BE2C (cell line): ENCODE data around the gene RASGRF1.

ENCODE experiments used
- DNase-seq: peaks from one replicate; pipeline ENCODE4 v3.0.0-alpha.2; 2020
- H3K27me3 ChIP-seq: fragments of 250-450 bp; sonication (Bioruptor Pico); 2 replicates; pipeline ENCODE4 v1.5.1; 2020; ENCODE audit warnings: mild to moderate bottlenecking
- H3K36me3 ChIP-seq: fragments of 250-450 bp; sonication (Bioruptor Pico); 2 replicates; pipeline ENCODE4 v1.5.1; 2020; ENCODE audit warnings: mild to moderate bottlenecking
- H3K4me1 ChIP-seq: fragments of 250-450 bp; sonication (Bioruptor Pico); 2 replicates; pipeline ENCODE4 v1.5.1; 2020
- H3K4me3 ChIP-seq: 2 replicates; pipeline ENCODE4 v1.5.1; 2011; ENCODE audit warnings: low read depth, low read length
- H3K9me3 ChIP-seq: fragments of 250-450 bp; sonication (Bioruptor Pico); 2 replicates; pipeline ENCODE4 v1.5.1; 2020
- TF ChIP-seq, protein P1 (sequence below): IDR thresholded peaks from 2 replicates; pipeline ENCODE4 v1.5.1; 2012; ENCODE audit warnings: mild to moderate bottlenecking, low read depth, low read length

RASGRF1 gene

DNA sequence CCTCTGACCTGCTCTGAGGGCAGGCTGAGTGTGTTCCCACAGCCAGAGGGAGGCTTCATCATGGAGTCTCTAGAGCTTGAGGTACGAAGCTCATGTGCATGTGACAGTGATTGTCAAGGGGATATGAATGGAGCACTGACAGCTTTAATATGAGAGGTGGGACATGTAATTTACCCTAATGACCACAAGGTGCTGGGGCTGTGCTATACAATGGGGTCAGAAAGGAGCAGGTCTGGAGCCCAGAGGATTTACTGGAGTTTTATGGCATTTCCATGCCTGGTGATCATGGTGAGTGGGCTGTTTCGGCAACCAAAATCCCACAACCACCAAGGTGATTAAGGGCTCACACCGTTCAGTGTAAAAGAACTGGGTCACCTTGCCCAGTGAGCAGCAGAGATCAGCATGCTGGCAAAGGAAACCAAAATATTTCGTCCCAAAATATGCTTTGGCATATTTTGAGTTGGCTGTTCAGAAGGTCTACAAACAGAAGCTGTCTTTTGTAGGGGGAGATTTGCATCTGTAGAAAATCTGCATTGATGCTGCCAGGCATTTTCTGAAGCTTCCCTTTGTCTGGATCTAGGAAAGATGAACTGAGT is 40.1 kb upstream of the RASGRF1 start:
- peak; percentile 14 for DNase-seq
- no peaks in the 10 kb centered on the region for H3K27me3 ChIP-seq

DNA sequence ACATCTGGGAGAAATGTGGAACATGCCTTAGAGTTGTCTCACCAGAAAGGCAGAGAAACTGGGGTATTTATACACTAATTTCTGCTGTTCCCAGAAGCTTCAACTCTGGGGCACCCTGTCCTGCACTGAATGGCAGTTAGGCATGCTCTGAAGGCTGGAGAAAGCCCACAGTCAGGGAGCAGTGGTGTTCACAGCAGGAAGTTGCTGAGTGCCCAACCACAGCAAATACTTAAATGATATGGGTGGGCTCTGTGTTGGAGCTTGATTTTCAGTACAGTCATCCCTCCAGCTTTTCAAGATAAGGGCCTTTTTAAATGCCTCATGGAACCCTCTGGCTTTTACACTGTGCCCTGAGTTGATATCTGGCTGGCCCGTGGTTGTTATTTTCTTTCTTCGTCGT is 38.7 kb upstream of the RASGRF1 start:
- Histone ChIP-seq H3K27me3 (no peaks in the 10 kb centered on the region), H3K4me3 (no peak overlapping the region), H3K9me3 (no peaks in the 10 kb centered on the region), H3K4me1 (no peaks in the 10 kb centered on the region; the same call in 1 of the 2 replicates), H3K36me3 (no peaks in the 10 kb centered on the region)
- TF ChIP-seq, protein P1, sequence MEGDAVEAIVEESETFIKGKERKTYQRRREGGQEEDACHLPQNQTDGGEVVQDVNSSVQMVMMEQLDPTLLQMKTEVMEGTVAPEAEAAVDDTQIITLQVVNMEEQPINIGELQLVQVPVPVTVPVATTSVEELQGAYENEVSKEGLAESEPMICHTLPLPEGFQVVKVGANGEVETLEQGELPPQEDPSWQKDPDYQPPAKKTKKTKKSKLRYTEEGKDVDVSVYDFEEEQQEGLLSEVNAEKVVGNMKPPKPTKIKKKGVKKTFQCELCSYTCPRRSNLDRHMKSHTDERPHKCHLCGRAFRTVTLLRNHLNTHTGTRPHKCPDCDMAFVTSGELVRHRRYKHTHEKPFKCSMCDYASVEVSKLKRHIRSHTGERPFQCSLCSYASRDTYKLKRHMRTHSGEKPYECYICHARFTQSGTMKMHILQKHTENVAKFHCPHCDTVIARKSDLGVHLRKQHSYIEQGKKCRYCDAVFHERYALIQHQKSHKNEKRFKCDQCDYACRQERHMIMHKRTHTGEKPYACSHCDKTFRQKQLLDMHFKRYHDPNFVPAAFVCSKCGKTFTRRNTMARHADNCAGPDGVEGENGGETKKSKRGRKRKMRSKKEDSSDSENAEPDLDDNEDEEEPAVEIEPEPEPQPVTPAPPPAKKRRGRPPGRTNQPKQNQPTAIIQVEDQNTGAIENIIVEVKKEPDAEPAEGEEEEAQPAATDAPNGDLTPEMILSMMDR: no peak
- no peak for DNase-seq

More for the DNA sequence above, 40.1 kb upstream of the RASGRF1 start:
- Histone ChIP-seq H3K9me3 (no peaks in the 10 kb centered on the region), H3K4me3 (no peak overlapping the region), H3K36me3 (no peaks in the 10 kb centered on the region), H3K4me1 (no peaks in the 10 kb centered on the region; the same call in 1 of the 2 replicates)
- TF ChIP-seq, protein P1: peak; percentile 54

DNA sequence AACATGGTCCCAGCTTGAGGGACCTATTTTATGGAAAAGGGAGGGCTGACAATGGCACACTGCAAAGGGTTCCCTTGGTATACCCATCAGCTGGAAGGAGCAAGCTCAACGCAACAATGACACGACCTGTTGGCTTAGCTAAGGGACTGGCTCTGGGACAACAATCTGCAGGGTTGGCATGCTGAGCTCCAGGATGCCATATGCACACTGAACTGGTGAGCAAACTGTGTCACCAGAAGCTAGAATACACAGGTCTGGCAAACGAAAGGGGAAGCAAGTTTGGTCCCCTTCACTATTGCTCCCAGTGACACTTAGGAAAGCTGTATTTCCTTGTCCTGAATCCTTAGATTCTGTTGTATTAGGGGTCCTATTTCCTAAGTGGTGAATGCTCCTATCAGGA is 38.0 kb upstream of the RASGRF1 start:
- Histone ChIP-seq H3K4me1 (no peaks in the 10 kb centered on the region; the same call in 1 of the 2 replicates), H3K9me3 (no peaks in the 10 kb centered on the region), H3K27me3 (no peaks in the 10 kb centered on the region), H3K36me3 (no peaks in the 10 kb centered on the region), H3K4me3 (no peak overlapping the region)
- DNase-seq: no peak
- TF ChIP-seq, protein P1: no peak

DNA sequence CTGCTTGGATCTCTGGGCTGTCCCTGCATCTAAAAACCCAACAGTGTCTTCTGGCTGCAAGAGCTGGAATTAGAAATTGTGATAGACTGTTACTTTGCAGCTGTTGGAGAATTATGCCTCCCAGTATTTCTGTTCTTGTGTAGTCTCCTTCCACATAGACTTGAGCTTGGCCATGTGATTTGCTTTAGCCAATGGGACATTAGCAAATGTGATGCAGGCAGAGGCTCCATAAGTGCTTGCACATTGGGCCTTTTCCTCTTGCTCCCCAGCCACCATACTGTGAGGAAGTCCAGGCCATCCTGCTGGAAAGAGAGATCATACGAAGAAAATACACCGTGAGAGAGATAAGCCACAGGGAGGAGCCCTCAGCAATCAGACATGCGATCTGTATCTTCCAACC is 33.8 kb upstream of the RASGRF1 start:
- no peaks in the 10 kb centered on the region for H3K9me3 ChIP-seq
- no peaks in the 10 kb centered on the region for H3K27me3 ChIP-seq
- no peak for DNase-seq
- TF ChIP-seq, protein P1: no peak
- no peaks in the 10 kb centered on the region; the same call in 1 of the 2 replicates for H3K4me1 ChIP-seq
- H3K4me3 ChIP-seq: no peak overlapping the region
- H3K36me3 ChIP-seq: no peaks in the 10 kb centered on the region

DNA sequence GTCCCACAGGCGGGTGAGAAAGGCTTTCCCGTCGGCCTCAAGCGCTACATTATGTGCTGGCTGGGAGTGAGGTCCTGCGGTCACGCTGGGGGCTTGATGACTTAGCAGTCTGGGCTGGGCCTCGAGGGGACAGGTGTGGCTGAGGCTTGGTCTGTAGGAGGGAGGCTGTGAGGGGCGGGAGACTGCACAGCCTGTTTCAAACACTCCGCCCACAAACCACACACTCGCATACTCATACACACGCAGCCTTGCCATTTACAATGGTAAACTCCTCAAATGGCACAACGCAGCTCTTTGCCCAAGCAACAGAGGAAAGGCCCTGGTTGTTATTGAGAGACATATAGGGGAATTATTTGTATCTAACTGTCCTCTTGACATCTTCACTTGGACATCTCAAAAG is 32.4 kb upstream of the RASGRF1 start:
- Histone ChIP-seq H3K9me3 (no peaks in the 10 kb centered on the region), H3K4me3 (no peak overlapping the region), H3K27me3 (no peaks in the 10 kb centered on the region), H3K4me1 (no peaks in the 10 kb centered on the region; the same call in 1 of the 2 replicates), H3K36me3 (no peaks in the 10 kb centered on the region)
- DNase-seq: no peak
- TF ChIP-seq, protein P1: no peak

DNA sequence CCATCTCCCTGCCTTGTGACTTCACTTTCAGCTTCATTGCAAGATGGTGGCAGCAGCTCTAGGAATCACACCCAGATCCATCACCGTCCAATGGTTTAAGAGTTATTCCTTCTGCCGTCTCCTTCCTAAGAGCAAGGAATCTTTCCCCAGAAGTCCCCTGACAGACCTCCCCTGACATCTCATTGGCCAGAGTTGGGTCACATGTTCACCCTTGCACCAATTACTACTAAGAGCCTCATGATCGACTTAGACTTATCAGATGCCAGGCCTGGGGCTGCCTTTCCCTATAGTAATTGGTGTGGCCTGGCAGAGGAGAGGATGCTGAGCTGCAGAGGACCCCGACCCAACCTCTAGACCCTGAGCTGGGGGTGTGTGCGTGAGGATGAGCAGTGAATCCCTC is 31.8 kb upstream of the RASGRF1 start:
- TF ChIP-seq, protein P1: no peak
- Histone ChIP-seq H3K9me3 (no peaks in the 10 kb centered on the region), H3K4me1 (no peaks in the 10 kb centered on the region; the same call in 1 of the 2 replicates), H3K27me3 (no peaks in the 10 kb centered on the region), H3K4me3 (no peak overlapping the region), H3K36me3 (no peaks in the 10 kb centered on the region)
- no peak for DNase-seq
